Breast epithelium (tissue), 4 donors: Measurements from ENCODE around the gene CMTM7. TPM values are rescaled to one million over a fixed set of nuclear protein-coding genes. Genes with fewer than 3 reads are reported as not detected.

Experiments used
- DNase-seq, 2 donors: peaks; one replicate each; pipeline ENCODE4 v3.0.0-alpha.2; 2019; ENCODE audit warnings: low spot score in 2 of 2
- H3K27ac ChIP-seq, 2 donors: fragments of 200-600 bp; sonication (generic) in 1 of 2; one replicate each; pipeline ENCODE4 v1.5.1; 2016 to 2019; ENCODE audit warnings: mild to moderate bottlenecking in 1 of 2
- H3K27me3 ChIP-seq, 2 donors: fragments of 200-600 bp; sonication (generic) in 1 of 2; one replicate each; pipeline versions ENCODE4 v1.5.1 to v1.6.0; 2017 to 2019; ENCODE audit warnings: control low read depth in 1 of 2, mild to moderate bottlenecking in 1 of 2
- H3K36me3 ChIP-seq: fragments of 200-600 bp; one replicate; pipeline ENCODE4 v1.5.1; 2019
- H3K4me1 ChIP-seq, 2 donors: fragments of 200-600 bp; sonication (generic); one replicate each; pipeline ENCODE4 v1.5.1; 2016 to 2019; ENCODE audit warnings: control low read depth in 1 of 2
- H3K4me3 ChIP-seq, 3 donors: fragments of 200-600 bp; sonication (generic); 1 replicate in 2 of 3; 2 replicates in 1 of 3; pipeline ENCODE4 v1.5.1; 2016 to 2019; ENCODE audit warnings: mild to moderate bottlenecking in 3 of 3, moderate library complexity in 2 of 3
- H3K9me3 ChIP-seq, 2 donors: fragments of 200-600 bp; sonication (generic) in 1 of 2; one replicate each; pipeline ENCODE4 v1.5.1; 2016 to 2019; ENCODE audit warnings: control low read depth in 1 of 2
- CTCF ChIP-seq, 3 donors: fragments of 450-650 bp; IDR thresholded peaks; one replicate each; pipeline ENCODE4 v1.5.1; 2016 to 2017; ENCODE audit warnings: antibody characterized with exemption in 3 of 3, mild to moderate bottlenecking in 3 of 3, moderate library complexity in 3 of 3
- POLR2A ChIP-seq: fragments of 450-650 bp; IDR thresholded peaks from one replicate; pipeline ENCODE4 v1.6.1; 2016; ENCODE audit warnings: antibody characterized with exemption, mild to moderate bottlenecking, moderate library complexity
- POLR2AphosphoS5 ChIP-seq, 3 donors: sonication (generic); formaldehyde crosslinking; IDR thresholded peaks; one replicate each; pipeline ENCODE4 v1.6.1; 2017; ENCODE audit warnings: antibody characterized with exemption in 3 of 3
- intact Hi-C: fragments of 100-400 bp; cut with DNase I; formaldehyde crosslinking; loops from one replicate; pipeline ENCODE4 v1.15.1; 2023; ENCODE audit warnings: low total_unique reads
- total RNA-seq, 3 donors: library from RNA; depleted of rRNA; stranded (reverse); fragments of >200 nt; gene quantifications; one replicate each; pipeline ENCODE4 v1.1.0, GENCODE V29; 2016

Gene CMTM7, protein sequence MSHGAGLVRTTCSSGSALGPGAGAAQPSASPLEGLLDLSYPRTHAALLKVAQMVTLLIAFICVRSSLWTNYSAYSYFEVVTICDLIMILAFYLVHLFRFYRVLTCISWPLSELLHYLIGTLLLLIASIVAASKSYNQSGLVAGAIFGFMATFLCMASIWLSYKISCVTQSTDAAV
- 100 to 1,000 TPM in 1 of 3 donors, 10 to 100 TPM in 2; 16.8 to 111 (median 58.0) TPM for total RNA-seq

GRCh38 chr3:32391643-32392535 is at the start of gene CMTM7:
TSS of gene CMTM7 (plus strand) at chr3:32391853. CDS start at chr3:32391907, 54 bp downstream.
- Histone ChIP-seq H3K9me3 (no peaks in the 10 kb centered on the region), H3K4me1 (no peaks in the 10 kb centered on the region), H3K4me3 (peak within 1 kb of the TSS; percentile 69 to 93 (median 84)), H3K27me3 (no peaks in the 10 kb centered on the region), H3K27ac (peak within 1 kb of the TSS; percentile 93), H3K36me3 (no peaks in the 10 kb centered on the region)
- intact Hi-C loops, result no loop called here
- TF ChIP-seq POLR2AphosphoS5 (IDR thresholded peaks at IDR 0.05) (peak in 1 of 3 donors; percentile 67), POLR2A (no peak)
- peak; percentile 62 to 64 for DNase-seq

GRCh38 chr3:32347343-32348125 is 44.1 kb upstream of the CMTM7 start:
- H3K4me1 ChIP-seq, result no peaks in the 10 kb centered on the region
- H3K27ac ChIP-seq, result no peak overlapping the region
- H3K27me3 ChIP-seq, result no peaks in the 10 kb centered on the region
- no peaks in the 10 kb centered on the region for H3K36me3 ChIP-seq
- no peak overlapping the region for H3K4me3 ChIP-seq
- TF ChIP-seq POLR2AphosphoS5 (IDR thresholded peaks at IDR 0.05) (no peak), POLR2A (no peak), CTCF (IDR thresholded peaks at IDR 0.05) (no peak)
- intact Hi-C loops, result no loop called here
- H3K9me3 ChIP-seq, result no peaks in the 10 kb centered on the region
- DNase-seq, result no peak

GRCh38 chr3:32349184-32349583 is 42.5 kb upstream of the CMTM7 start:
- Histone ChIP-seq H3K4me3 (no peak overlapping the region), H3K9me3 (no peaks in the 10 kb centered on the region), H3K27ac (no peak overlapping the region), H3K4me1 (peaks cover 0 to 4% of the 10 kb centered on the region in 2 donors), H3K27me3 (no peaks in the 10 kb centered on the region), H3K36me3 (no peaks in the 10 kb centered on the region)
- no peak for TF ChIP-seq CTCF (IDR thresholded peaks at IDR 0.05)
- TF ChIP-seq POLR2A, result no peak
- TF ChIP-seq POLR2AphosphoS5 (IDR thresholded peaks at IDR 0.05), result no peak
- DNase-seq, result no peak
- intact Hi-C loops, result no loop called here

DNA sequence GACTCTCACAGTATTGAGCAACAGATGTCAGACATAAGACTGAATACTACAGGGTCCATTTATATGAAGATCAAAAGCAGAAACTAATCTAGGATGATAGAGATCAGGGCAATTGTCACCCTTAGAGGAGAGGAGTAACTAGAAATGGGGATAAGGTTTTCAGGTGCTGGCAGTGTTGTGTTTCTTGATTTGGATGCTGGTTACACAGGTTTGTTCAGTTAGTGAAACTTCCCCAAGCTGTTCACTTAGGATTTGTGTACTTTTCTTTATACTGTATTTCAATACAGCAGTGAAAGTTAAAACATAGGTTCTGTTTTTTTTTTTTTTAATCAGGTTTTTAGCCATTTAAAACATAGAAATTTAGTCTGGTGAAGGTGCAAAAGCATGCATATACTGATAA is 39.1 kb upstream of the CMTM7 start:
- TF ChIP-seq POLR2AphosphoS5 (IDR thresholded peaks at IDR 0.05) (no peak), POLR2A (no peak), CTCF (IDR thresholded peaks at IDR 0.05) (no peak)
- no peak overlapping the region for H3K4me3 ChIP-seq
- DNase-seq, result no peak
- intact Hi-C loops, result loop anchor here (10.0 kb wide), 1 partner anchor 1928 kb away; no protein-coding TSS in a partner anchor
- H3K4me1 ChIP-seq, result peaks cover 0 to 4% of the 10 kb centered on the region in 2 donors
- H3K9me3 ChIP-seq, result no peaks in the 10 kb centered on the region
- H3K27ac ChIP-seq, result no peak overlapping the region
- no peaks in the 10 kb centered on the region for H3K36me3 ChIP-seq
- no peaks in the 10 kb centered on the region for H3K27me3 ChIP-seq

DNA sequence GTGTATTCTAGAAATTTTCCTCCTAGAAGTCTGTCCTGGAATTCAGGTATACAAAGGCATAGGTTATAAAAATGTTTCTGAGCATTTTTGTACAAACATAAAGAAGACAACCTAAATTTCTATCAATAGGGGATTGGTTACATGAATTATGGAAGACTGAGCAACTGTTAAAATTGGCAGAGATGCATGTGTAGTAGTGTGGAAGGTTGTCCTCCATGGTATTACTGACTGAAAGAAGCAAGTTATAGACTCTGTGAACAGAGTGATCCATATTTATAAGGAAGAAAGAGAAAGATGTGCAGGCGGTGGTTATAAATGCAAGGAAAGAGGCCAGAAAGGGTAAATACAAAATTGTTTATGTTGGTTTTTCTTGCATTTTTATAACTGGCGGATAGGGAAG is 38.3 kb upstream of the CMTM7 start:
- H3K9me3 ChIP-seq, result no peaks in the 10 kb centered on the region

More for the DNA sequence above, 38.3 kb upstream of the CMTM7 start:
- H3K4me3 ChIP-seq, result no peak overlapping the region
- TF ChIP-seq POLR2AphosphoS5 (IDR thresholded peaks at IDR 0.05) (no peak), POLR2A (no peak), CTCF (IDR thresholded peaks at IDR 0.05) (no peak)
- no peaks in the 10 kb centered on the region for H3K27me3 ChIP-seq
- H3K27ac ChIP-seq, result no peak overlapping the region
- peaks cover 0 to 4% of the 10 kb centered on the region in 2 donors for H3K4me1 ChIP-seq
- intact Hi-C loops, result loop anchor here (10.0 kb wide), 1 partner anchor 1929 kb away; no protein-coding TSS in a partner anchor
- H3K36me3 ChIP-seq, result no peaks in the 10 kb centered on the region
- no peak for DNase-seq
